ENCODE data around the gene KATNBL1.

DNA sequence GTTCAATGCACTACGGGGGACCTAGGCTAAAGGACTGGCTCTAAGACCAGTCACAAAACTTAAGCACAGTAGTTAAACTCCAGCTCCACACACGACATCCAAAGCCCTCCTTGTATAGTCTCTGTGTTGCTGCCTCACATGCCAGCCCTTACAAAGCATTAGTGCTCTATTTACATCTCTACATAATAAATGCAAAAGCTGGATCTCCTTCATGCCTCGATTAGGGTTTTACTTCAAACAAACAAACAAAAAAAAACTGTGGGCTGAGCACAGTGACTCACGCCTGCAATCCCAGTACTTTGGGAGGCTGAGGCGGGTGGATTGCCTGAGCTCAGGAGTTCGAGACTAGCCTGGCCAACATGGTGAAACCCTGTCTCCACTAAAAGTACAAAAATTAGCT, 98.4 kb downstream of the KATNBL1 start:
- no peak for TF ChIP-seq POLR2A (IDR thresholded peaks at IDR 0.05)
- TF ChIP-seq POLR2AphosphoS5 (IDR thresholded peaks at IDR 0.05): no peak
- TF ChIP-seq, protein P1, sequence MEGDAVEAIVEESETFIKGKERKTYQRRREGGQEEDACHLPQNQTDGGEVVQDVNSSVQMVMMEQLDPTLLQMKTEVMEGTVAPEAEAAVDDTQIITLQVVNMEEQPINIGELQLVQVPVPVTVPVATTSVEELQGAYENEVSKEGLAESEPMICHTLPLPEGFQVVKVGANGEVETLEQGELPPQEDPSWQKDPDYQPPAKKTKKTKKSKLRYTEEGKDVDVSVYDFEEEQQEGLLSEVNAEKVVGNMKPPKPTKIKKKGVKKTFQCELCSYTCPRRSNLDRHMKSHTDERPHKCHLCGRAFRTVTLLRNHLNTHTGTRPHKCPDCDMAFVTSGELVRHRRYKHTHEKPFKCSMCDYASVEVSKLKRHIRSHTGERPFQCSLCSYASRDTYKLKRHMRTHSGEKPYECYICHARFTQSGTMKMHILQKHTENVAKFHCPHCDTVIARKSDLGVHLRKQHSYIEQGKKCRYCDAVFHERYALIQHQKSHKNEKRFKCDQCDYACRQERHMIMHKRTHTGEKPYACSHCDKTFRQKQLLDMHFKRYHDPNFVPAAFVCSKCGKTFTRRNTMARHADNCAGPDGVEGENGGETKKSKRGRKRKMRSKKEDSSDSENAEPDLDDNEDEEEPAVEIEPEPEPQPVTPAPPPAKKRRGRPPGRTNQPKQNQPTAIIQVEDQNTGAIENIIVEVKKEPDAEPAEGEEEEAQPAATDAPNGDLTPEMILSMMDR (IDR thresholded peaks at IDR 0.05): no peak

All from stomach (tissue), 4 donors.